Kidney (tissue), 14 donors: ENCODE data around the gene ATP8A2. TPM values are rescaled to one million over a fixed set of nuclear protein-coding genes. Genes with fewer than 3 reads are reported as not detected.

Experiments used
- DNase-seq, 5 donors: peaks; one replicate each; pipeline ENCODE4 v3.0.0-alpha.2; 2013 to 2020
- FAIRE-seq: peaks from 2 replicates; lab custom pipeline; 2012; peaks lifted over from hg19 to GRCh38; lab: Jason Lieb, UNC
- H3K27ac ChIP-seq, 2 donors: one replicate each; pipeline ENCODE4 v1.7.0; 2013; ENCODE audit warnings: low read depth in 2 of 2, low read length in 2 of 2, inconsistent platforms in 1 of 2
- H3K27me3 ChIP-seq: one replicate; pipeline ENCODE4 v1.7.1; 2013; ENCODE audit warnings: low read length, inconsistent platforms; ENCODE audit not compliant: control insufficient read depth, insufficient read depth
- H3K36me3 ChIP-seq, 3 donors: one replicate each; pipeline versions ENCODE4 v1.7.0 to v1.7.1; 2013; ENCODE audit warnings: low read length in 3 of 3, control low read depth in 1 of 3, inconsistent platforms in 1 of 3; ENCODE audit not compliant: insufficient read depth in 3 of 3, control insufficient read depth in 2 of 3
- H3K4me1 ChIP-seq, 3 donors: one replicate each; pipeline versions ENCODE4 v1.7.0 to v1.7.1; 2013; ENCODE audit warnings: low read length in 3 of 3, inconsistent platforms in 1 of 3, low read depth in 1 of 3; ENCODE audit not compliant: control insufficient read depth in 2 of 3, insufficient read depth in 2 of 3
- H3K4me3 ChIP-seq, 3 donors: one replicate each; pipeline versions ENCODE4 v1.7.0 to v1.8.1; 2013; ENCODE audit warnings: low read length in 3 of 3, control low read depth in 1 of 3, inconsistent platforms in 1 of 3
- H3K9ac ChIP-seq, 3 donors: one replicate each; pipeline versions ENCODE4 v1.7.0 to v1.7.1; 2013; ENCODE audit warnings: low read length in 3 of 3, control low read depth in 1 of 3, inconsistent platforms in 1 of 3
- H3K9me3 ChIP-seq, 3 donors: one replicate each; pipeline versions ENCODE4 v1.7.0 to v1.7.1; 2013; ENCODE audit warnings: low read length in 3 of 3, control low read depth in 1 of 3, inconsistent platforms in 1 of 3; ENCODE audit not compliant: control insufficient read depth in 2 of 3, insufficient read depth in 1 of 3
- intact Hi-C: fragments of 100-400 bp; cut with DNase I; formaldehyde crosslinking; loops from one replicate; pipeline ENCODE4 v1.11.1; 2022
- polyA plus RNA-seq: library from polyadenylated mRNA; stranded (reverse); fragments of 350-450 nt; fragmentation: Illumina TruSeq; extraction: RNeasy Lipid Tissue Mini Kit (QIAGEN cat#74804); gene quantifications from one replicate; pipeline ENCODE4 v1.2.3, GENCODE V29; 2014; ENCODE audit warnings: low read depth, low replicate concordance; ENCODE audit not compliant: insufficient read depth
- total RNA-seq: library from RNA; stranded (reverse); fragmentation: NEBNext Ultra II Directional; extraction: Animal tissue kit (Norgen Biotek cat#: 25700); gene quantifications from one replicate; pipeline ENCODE4 v1.2.1, GENCODE V29; 2021
- TF ChIP-seq, protein P1 (sequence below): IDR thresholded peaks from 3 replicates; pipeline ENCODE4 v1.5.1; 2012; ENCODE audit warnings: mild to moderate bottlenecking, moderate library complexity, borderline replicate concordance; ENCODE audit not compliant: insufficient read depth; ENCODE audit errors: extremely low read depth
- donor health status: control.
- donor health status: control.
- donor health status: control.
- donor health status: control.
- donor health status: control.
- donor health status: DM: yes; HTN: yes; CAD: no.
- donor health status: Normal renal cell carcinoma (clear cell type).

Gene ATP8A2
- total and polyA plus RNA-seq, 2 donors from 2014 or later = 0.50 to 0.73 TPM

DNA sequence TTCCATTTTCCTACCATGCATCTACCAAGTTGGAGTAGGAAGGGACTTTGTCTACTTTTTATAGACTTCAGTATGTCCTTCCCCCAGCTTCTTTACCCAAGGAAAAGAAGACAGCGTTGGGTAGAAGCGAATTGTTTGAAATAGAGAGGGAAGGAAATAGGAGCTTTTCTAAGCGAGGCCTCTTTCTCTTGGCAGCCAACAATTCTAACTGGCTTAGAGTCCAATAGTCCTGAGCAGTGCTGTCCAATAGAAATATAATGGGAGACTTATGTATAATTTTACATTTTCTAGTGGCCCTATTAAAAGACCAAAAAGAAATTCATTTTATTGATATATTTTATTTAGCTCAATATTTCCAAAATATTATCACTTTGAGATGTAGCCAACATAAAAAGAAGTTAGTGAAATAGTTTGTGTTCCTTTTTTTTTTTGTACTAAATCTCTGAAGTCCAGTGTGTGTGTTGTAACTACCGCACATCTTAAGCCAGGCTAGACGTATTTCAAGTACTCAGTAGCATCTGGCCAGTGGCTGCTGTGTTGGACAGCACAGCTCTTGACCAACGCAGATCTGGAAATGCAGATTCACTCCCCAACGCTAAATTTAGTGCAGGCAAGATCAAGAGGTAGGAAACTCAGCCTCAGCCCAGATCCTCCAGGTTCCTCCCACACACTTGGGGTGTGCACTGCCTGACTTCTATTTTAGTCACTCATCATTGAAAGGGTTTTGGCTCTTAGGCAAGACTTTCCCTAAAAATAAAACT, 500.9 kb downstream of the ATP8A2 start:
- Histone ChIP-seq H3K4me1 (no peaks in the 10 kb centered on the region), H3K4me3 (no peak overlapping the region), H3K27me3 (no peaks in the 10 kb centered on the region), H3K9me3 (no peaks in the 10 kb centered on the region), H3K27ac (no peak overlapping the region), H3K9ac (no peak overlapping the region), H3K36me3 (no peaks in the 10 kb centered on the region)
- TF ChIP-seq, protein P1, sequence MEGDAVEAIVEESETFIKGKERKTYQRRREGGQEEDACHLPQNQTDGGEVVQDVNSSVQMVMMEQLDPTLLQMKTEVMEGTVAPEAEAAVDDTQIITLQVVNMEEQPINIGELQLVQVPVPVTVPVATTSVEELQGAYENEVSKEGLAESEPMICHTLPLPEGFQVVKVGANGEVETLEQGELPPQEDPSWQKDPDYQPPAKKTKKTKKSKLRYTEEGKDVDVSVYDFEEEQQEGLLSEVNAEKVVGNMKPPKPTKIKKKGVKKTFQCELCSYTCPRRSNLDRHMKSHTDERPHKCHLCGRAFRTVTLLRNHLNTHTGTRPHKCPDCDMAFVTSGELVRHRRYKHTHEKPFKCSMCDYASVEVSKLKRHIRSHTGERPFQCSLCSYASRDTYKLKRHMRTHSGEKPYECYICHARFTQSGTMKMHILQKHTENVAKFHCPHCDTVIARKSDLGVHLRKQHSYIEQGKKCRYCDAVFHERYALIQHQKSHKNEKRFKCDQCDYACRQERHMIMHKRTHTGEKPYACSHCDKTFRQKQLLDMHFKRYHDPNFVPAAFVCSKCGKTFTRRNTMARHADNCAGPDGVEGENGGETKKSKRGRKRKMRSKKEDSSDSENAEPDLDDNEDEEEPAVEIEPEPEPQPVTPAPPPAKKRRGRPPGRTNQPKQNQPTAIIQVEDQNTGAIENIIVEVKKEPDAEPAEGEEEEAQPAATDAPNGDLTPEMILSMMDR = no peak
- intact Hi-C loops = no loop called here
- DNase-seq (peak in 2 of 5 donors; percentile 44 to 52), FAIRE-seq (no peak)

DNA sequence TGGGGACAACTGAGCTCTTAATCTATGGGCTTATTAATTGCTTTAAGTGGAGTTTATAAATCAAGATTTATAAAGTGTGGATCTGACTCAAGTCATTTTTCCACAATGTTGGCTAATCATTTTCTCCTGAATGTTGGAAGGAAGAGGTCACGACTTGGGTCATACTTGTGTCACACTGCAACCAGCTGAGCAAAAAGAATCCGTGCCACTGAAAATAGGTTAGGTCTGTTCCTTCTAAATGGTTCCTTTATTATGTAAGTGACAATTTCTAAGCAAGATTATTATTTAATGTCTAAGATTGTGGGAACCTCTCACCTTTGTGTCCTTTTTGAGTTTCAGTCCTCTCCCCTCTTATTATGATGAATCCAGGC, 501.5 kb downstream of the ATP8A2 start:
- Histone ChIP-seq H3K4me3 (no peak overlapping the region), H3K27me3 (no peaks in the 10 kb centered on the region), H3K4me1 (no peaks in the 10 kb centered on the region), H3K9ac (no peak overlapping the region), H3K9me3 (no peaks in the 10 kb centered on the region), H3K27ac (no peak overlapping the region), H3K36me3 (no peaks in the 10 kb centered on the region)
- TF ChIP-seq, protein P1 = no peak
- FAIRE-seq (no peak), DNase-seq (no peak)
- intact Hi-C loops = no loop called here

GRCh38 chr13:25874064-25874737, 502.4 kb downstream of the ATP8A2 start:
- intact Hi-C loops = no loop called here
- Histone ChIP-seq H3K4me1 (no peaks in the 10 kb centered on the region), H3K36me3 (no peaks in the 10 kb centered on the region), H3K27ac (no peak overlapping the region), H3K9ac (no peak overlapping the region), H3K9me3 (no peaks in the 10 kb centered on the region), H3K27me3 (no peaks in the 10 kb centered on the region), H3K4me3 (no peak overlapping the region)
- no peak for DNase-seq
- no peak for FAIRE-seq
- TF ChIP-seq, protein P1 = no peak
